Ascending aorta (tissue), 2 donors: ENCODE measurements around the gene FOSL1. TPM values are rescaled to one million over a fixed set of nuclear protein-coding genes. Genes with fewer than 3 reads are reported as not detected.

ENCODE experiments used
- DNase-seq, 2 donors: peaks; one replicate each; pipeline ENCODE4 v3.0.0-alpha.2; 2019; ENCODE audit warnings: low spot score in 2 of 2
- H3K27ac ChIP-seq, 2 donors: fragments of 200-600 bp; sonication (generic); one replicate each; pipeline ENCODE4 v1.5.1; 2016 to 2017; ENCODE audit warnings: mild to moderate bottlenecking in 1 of 2
- H3K27me3 ChIP-seq: fragments of 200-600 bp; sonication (generic); one replicate; pipeline ENCODE4 v1.5.1; 2017
- H3K36me3 ChIP-seq, 2 donors: fragments of 200-600 bp; sonication (generic); one replicate each; pipeline ENCODE4 v1.5.1; 2016
- H3K4me1 ChIP-seq, 2 donors: fragments of 200-600 bp; sonication (generic); one replicate each; pipeline ENCODE4 v1.5.1; 2016 to 2017; ENCODE audit warnings: mild to moderate bottlenecking in 1 of 2
- H3K4me3 ChIP-seq, 2 donors: fragments of 200-600 bp; sonication (generic); one replicate each; pipeline ENCODE4 v1.5.1; 2016 to 2017; ENCODE audit warnings: mild to moderate bottlenecking in 1 of 2
- H3K9me3 ChIP-seq, 2 donors: fragments of 200-600 bp; sonication (generic); one replicate each; pipeline ENCODE4 v1.5.1; 2016
- CTCF ChIP-seq, 3 experiments: fragments of 200-600 bp in 2 of 3; fragments of 450-650 bp in 1 of 3; sonication (generic) in 2 of 3; IDR thresholded peaks; one replicate each; pipeline ENCODE4 v1.5.1; 2016 to 2019; ENCODE audit warnings: antibody characterized with exemption in 3 of 3, mild to moderate bottlenecking in 1 of 3, moderate library complexity in 1 of 3
- intact Hi-C: fragments of 100-400 bp; cut with DNase I; formaldehyde crosslinking; loops from one replicate; pipeline ENCODE4 v1.15.1; 2023
- total RNA-seq: library from RNA; depleted of rRNA; stranded (reverse); fragments of >200 nt; gene quantifications from one replicate; pipeline ENCODE4 v1.1.0, GENCODE V29; 2016

FOSL1 gene
- total RNA-seq, 1 donor from 2014 or later: 123 TPM

- no peak overlapping the region for H3K27ac ChIP-seq
- TF ChIP-seq CTCF (IDR thresholded peaks at IDR 0.05): no peak
Observed at GRCh38 chr11:65853246-65853979, 46.8 kb downstream of the FOSL1 start.

GRCh38 chr11:65852508-65853245 is 47.5 kb downstream of the FOSL1 start:
- no peak for DNase-seq

More at GRCh38 chr11:65853246-65853979, 46.8 kb downstream of the FOSL1 start:
- Histone ChIP-seq H3K36me3 (peaks cover 50 to 55% of the 10 kb centered on the region in 2 donors), H3K9me3 (no peaks in the 10 kb centered on the region), H3K27me3 (no peaks in the 10 kb centered on the region), H3K4me1 (peaks cover 7 to 16% of the 10 kb centered on the region in 2 donors), H3K4me3 (no peak overlapping the region)
- intact Hi-C loops: loop anchor here (10.0 kb wide), 1 partner anchor 411 kb away; the partner anchor contains the start of gene RAB1B
- no peak for DNase-seq

GRCh38 chr11:65851811-65852507 is 48.2 kb downstream of the FOSL1 start:
- H3K4me3 ChIP-seq: no peak overlapping the region
- no peak for DNase-seq
- peaks cover 7 to 16% of the 10 kb centered on the region in 2 donors for H3K4me1 ChIP-seq
- H3K27ac ChIP-seq: no peak overlapping the region
- H3K9me3 ChIP-seq: no peaks in the 10 kb centered on the region
- intact Hi-C loops: loop anchor here (10.0 kb wide), 1 partner anchor 413 kb away; the partner anchor contains the start of gene RAB1B
- peaks cover 50 to 55% of the 10 kb centered on the region in 2 donors for H3K36me3 ChIP-seq
- TF ChIP-seq CTCF (IDR thresholded peaks at IDR 0.05): no peak
- no peaks in the 10 kb centered on the region for H3K27me3 ChIP-seq

More at GRCh38 chr11:65852508-65853245, 47.5 kb downstream of the FOSL1 start:
- no peak for TF ChIP-seq CTCF (IDR thresholded peaks at IDR 0.05)
- H3K4me1 ChIP-seq: peaks cover 7 to 16% of the 10 kb centered on the region in 2 donors
- H3K4me3 ChIP-seq: no peak overlapping the region
- H3K36me3 ChIP-seq: peaks cover 50 to 55% of the 10 kb centered on the region in 2 donors
- intact Hi-C loops: loop anchor here (10.0 kb wide), 1 partner anchor 412 kb away; the partner anchor contains the start of gene RAB1B
- no peaks in the 10 kb centered on the region for H3K9me3 ChIP-seq
- no peaks in the 10 kb centered on the region for H3K27me3 ChIP-seq
- no peak overlapping the region for H3K27ac ChIP-seq

GRCh38 chr11:65851083-65851579 is 49.1 kb downstream of the FOSL1 start:
- intact Hi-C loops: loop anchor here (10.0 kb wide), 1 partner anchor 414 kb away; the partner anchor contains the start of gene RAB1B
- peaks cover 2 to 11% of the 10 kb centered on the region in 2 donors for H3K4me1 ChIP-seq
- TF ChIP-seq CTCF (IDR thresholded peaks at IDR 0.05): no peak
- peaks cover 50 to 54% of the 10 kb centered on the region in 2 donors for H3K36me3 ChIP-seq
- H3K27me3 ChIP-seq: no peaks in the 10 kb centered on the region
- no peak for DNase-seq
- H3K27ac ChIP-seq: no peak overlapping the region
- no peak overlapping the region for H3K4me3 ChIP-seq
- H3K9me3 ChIP-seq: no peaks in the 10 kb centered on the region
